Measurements from ENCODE around the gene C1orf50. TPM values are rescaled to one million over a fixed set of nuclear protein-coding genes. Genes with fewer than 3 reads are reported as not detected.

The C1orf50 gene
- total RNA-seq, 2 experiments from 2014 or later, result 4.7 to 5.2 TPM

GRCh38 chr1:42797414-42797813, 30.4 kb downstream of the C1orf50 start:
- no peak overlapping the region for H3K27ac Mint-ChIP-seq
- H3K27me3 Mint-ChIP-seq, result peaks cover 3% of the 10 kb centered on the region
- CTCF ChIA-PET, result no interaction called here
- H3K9me3 Mint-ChIP-seq, result no peaks in the 10 kb centered on the region
- H3K36me3 Mint-ChIP-seq (ENCODE audit: low read depth), result no peaks in the 10 kb centered on the region
- DNase-seq (no peak), ATAC-seq (no peak)
- H3K4me1 Mint-ChIP-seq (ENCODE audit: low read depth), result no peaks in the 10 kb centered on the region
- intact Hi-C loops (cut with micrococcal nuclease), result no loop called here
- no peak overlapping the region for H3K4me3 Mint-ChIP-seq
- TF ChIP-seq CTCF (IDR thresholded peaks at IDR 0.05), result no peak
- POLR2A ChIA-PET, result interaction anchor here (0.6 kb wide), 1 partner anchor 18 kb away, joined by 3 read pairs; no protein-coding TSS in a partner anchor

GRCh38 chr1:42797979-42798378, 30.9 kb downstream of the C1orf50 start:
- H3K27me3 Mint-ChIP-seq, result peaks cover 3% of the 10 kb centered on the region
- CTCF ChIA-PET, result no interaction called here

GRCh38 chr1:42801832-42802473, 34.9 kb downstream of the C1orf50 start:
- Mint-ChIP-seq H3K4me3 (no peak overlapping the region), H3K36me3 (ENCODE audit: low read depth) (peaks cover 6% of the 10 kb centered on the region), H3K27ac (no peak overlapping the region), H3K4me1 (ENCODE audit: low read depth) (no peaks in the 10 kb centered on the region), H3K27me3 (no peaks in the 10 kb centered on the region), H3K9me3 (no peaks in the 10 kb centered on the region)
- POLR2A ChIA-PET, result interaction anchor here (1.5 kb wide), 1 partner anchor 10 kb away, joined by 4 read pairs; no protein-coding TSS in a partner anchor
- DNase-seq, result no peak
- intact Hi-C loops (cut with micrococcal nuclease), result no loop called here
- CTCF ChIA-PET, result interaction anchor here (1.0 kb wide), 1 partner anchor 111 kb away, joined by 3 read pairs; no protein-coding TSS in a partner anchor
- TF ChIP-seq CTCF (IDR thresholded peaks at IDR 0.05), result no peak
- no peak for ATAC-seq

More at GRCh38 chr1:42797979-42798378, 30.9 kb downstream of the C1orf50 start:
- Mint-ChIP-seq H3K9me3 (no peaks in the 10 kb centered on the region), H3K4me1 (ENCODE audit: low read depth) (no peaks in the 10 kb centered on the region), H3K36me3 (ENCODE audit: low read depth) (no peaks in the 10 kb centered on the region), H3K27ac (no peak overlapping the region), H3K4me3 (no peak overlapping the region)
- intact Hi-C loops (cut with micrococcal nuclease), result no loop called here
- DNase-seq (no peak), ATAC-seq (no peak)
- no peak for TF ChIP-seq CTCF (IDR thresholded peaks at IDR 0.05)
- POLR2A ChIA-PET, result no interaction called here

- ATAC-seq (no peak), DNase-seq (no peak)
- ChIA-PET CTCF (interaction anchor here (1.2 to 1.3 kb wide), 2 partner anchors 14 to 42 kb away, joined by 3 to 4 read pairs; no protein-coding TSS in a partner anchor), POLR2A (no interaction called here)
- TF ChIP-seq CTCF (IDR thresholded peaks at IDR 0.05), result no peak
- Mint-ChIP-seq H3K27me3 (no peaks in the 10 kb centered on the region), H3K4me3 (no peak overlapping the region), H3K9me3 (no peaks in the 10 kb centered on the region), H3K27ac (no peak overlapping the region), H3K36me3 (ENCODE audit: low read depth) (peaks cover 6% of the 10 kb centered on the region), H3K4me1 (ENCODE audit: low read depth) (peaks cover 3% of the 10 kb centered on the region)
- intact Hi-C loops (cut with micrococcal nuclease), result no loop called here
Measured at GRCh38 chr1:42806171-42806570, 39.1 kb downstream of the C1orf50 start.

- DNase-seq (no peak), ATAC-seq (no peak)
- H3K9me3 Mint-ChIP-seq, result no peaks in the 10 kb centered on the region
- peaks cover 6% of the 10 kb centered on the region for H3K36me3 Mint-ChIP-seq (ENCODE audit: low read depth)
- no peak for TF ChIP-seq CTCF (IDR thresholded peaks at IDR 0.05)
- H3K27ac Mint-ChIP-seq, result no peak overlapping the region
- ChIA-PET POLR2A (no interaction called here), CTCF (interaction anchor here (1.2 to 1.3 kb wide), 2 partner anchors 15 to 42 kb away, joined by 3 to 4 read pairs; no protein-coding TSS in a partner anchor)
- H3K4me1 Mint-ChIP-seq (ENCODE audit: low read depth), result peaks cover 3% of the 10 kb centered on the region
- intact Hi-C loops (cut with micrococcal nuclease), result no loop called here
- no peaks in the 10 kb centered on the region for H3K27me3 Mint-ChIP-seq
- H3K4me3 Mint-ChIP-seq, result no peak overlapping the region
Measured at GRCh38 chr1:42806593-42806992, 39.5 kb downstream of the C1orf50 start.
